HepG2 (cell line): ENCODE measurements around the gene SUSD4. TPM values are rescaled to one million over a fixed set of nuclear protein-coding genes. Genes with fewer than 3 reads are reported as not detected.

Source experiments
- HOXA9 ChIP-seq: sonication (generic); formaldehyde crosslinking; IDR thresholded peaks from 2 replicates; pipeline ENCODE4 v1.8.1; 2022; ENCODE audit warnings: missing genetic modification reagents, mild to moderate bottlenecking, moderate library complexity, borderline replicate concordance
- SALL1 ChIP-seq: sonication (generic); formaldehyde crosslinking; IDR thresholded peaks from 2 replicates; pipeline ENCODE4 v1.8.0; 2022; ENCODE audit warnings: mild to moderate bottlenecking, missing genetic modification reagents
- TBP ChIP-seq: sonication (generic); formaldehyde crosslinking; IDR thresholded peaks from 2 replicates; pipeline ENCODE4 v1.5.0; 2020; ENCODE audit warnings: missing genetic modification reagents
- ZFP1 ChIP-seq: IDR thresholded peaks from 2 replicates; pipeline ENCODE4 v1.6.1; 2016
- ZNF12 ChIP-seq: sonication (generic); formaldehyde crosslinking; IDR thresholded peaks from 2 replicates; pipeline ENCODE4 v1.5.0; 2020; ENCODE audit warnings: missing genetic modification reagents
- ZNF768 ChIP-seq: sonication (generic); formaldehyde crosslinking; IDR thresholded peaks from 2 replicates; pipeline ENCODE4 v1.4.0; 2020; ENCODE audit warnings: missing genetic modification reagents
- polyA plus RNA-seq, 8 experiments: library from polyadenylated mRNA; depleted of rRNA in 3 of 8; stranded (reverse) in 7 of 8; unstranded in 1 of 8; fragments of >200 nt; fragmentation: Illumina TruSeq in 4 of 8; extraction: Trizol in 4 of 8; gene quantifications; 2 replicates each; pipeline versions ENCODE4 v1.2.1 to v1.2.3, GENCODE V29; 2011 to 2016; ENCODE audit warnings: low read depth in 4 of 8, missing spikeins in 1 of 8, mixed read lengths in 1 of 8; ENCODE audit not compliant: insufficient read depth in 1 of 8
- total RNA-seq, 5 experiments: library from RNA; depleted of rRNA; stranded (reverse); fragments of >200 nt; fragmentation: Illumina TruSeq; extraction: Trizol; gene quantifications; 2 replicates each; pipeline ENCODE4 v1.2.3, GENCODE V29; 2016; ENCODE audit warnings: low read depth in 1 of 5
- TF ChIP-seq, protein P1 (sequence below): sonication (generic); formaldehyde crosslinking; IDR thresholded peaks from 2 replicates; pipeline ENCODE4 v1.4.0; 2020; ENCODE audit warnings: mild to moderate bottlenecking, missing genetic modification reagents
- TF ChIP-seq, protein P2 (sequence below): sonication (generic); formaldehyde crosslinking; IDR thresholded peaks from 2 replicates; pipeline ENCODE4 v1.8.0; 2022; ENCODE audit warnings: mild to moderate bottlenecking, missing genetic modification reagents, moderate library complexity
- TF ChIP-seq, protein P3 (sequence below): sonication (generic); formaldehyde crosslinking; IDR thresholded peaks from 2 replicates; pipeline ENCODE4 v1.5.0; 2020; ENCODE audit warnings: mild to moderate bottlenecking, missing genetic modification reagents
- TF ChIP-seq, protein P4 (sequence below): sonication (generic); formaldehyde crosslinking; IDR thresholded peaks from 2 replicates; pipeline ENCODE4 v1.4.0; 2020; ENCODE audit warnings: mild to moderate bottlenecking, missing genetic modification reagents

Gene SUSD4
- total and polyA plus RNA-seq, 2 of the 13 experiments (the other 11 are each of a cell fraction or from before 2014, with no cell fraction given) = not detected

DNA sequence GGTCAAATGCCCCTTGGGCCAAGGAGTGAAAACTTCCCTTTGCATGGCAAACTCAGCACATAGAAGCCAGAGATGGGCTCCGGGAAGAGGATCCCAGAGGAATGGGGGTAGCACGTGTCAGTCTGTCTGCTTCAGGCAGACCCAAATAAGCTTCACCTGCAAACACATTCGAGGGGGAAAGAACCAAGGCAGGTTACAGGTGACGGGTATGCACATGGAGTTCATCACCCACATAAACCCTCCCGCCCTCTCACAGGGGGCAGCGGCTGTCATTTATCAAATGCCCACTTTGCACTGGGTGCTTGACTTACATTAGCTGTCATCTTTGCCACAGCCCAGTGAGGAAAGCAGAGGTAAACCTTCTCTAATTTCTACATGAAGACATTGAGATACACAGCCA, 147.9 kb downstream of the SUSD4 start (continued):
- TF ChIP-seq, protein P1, sequence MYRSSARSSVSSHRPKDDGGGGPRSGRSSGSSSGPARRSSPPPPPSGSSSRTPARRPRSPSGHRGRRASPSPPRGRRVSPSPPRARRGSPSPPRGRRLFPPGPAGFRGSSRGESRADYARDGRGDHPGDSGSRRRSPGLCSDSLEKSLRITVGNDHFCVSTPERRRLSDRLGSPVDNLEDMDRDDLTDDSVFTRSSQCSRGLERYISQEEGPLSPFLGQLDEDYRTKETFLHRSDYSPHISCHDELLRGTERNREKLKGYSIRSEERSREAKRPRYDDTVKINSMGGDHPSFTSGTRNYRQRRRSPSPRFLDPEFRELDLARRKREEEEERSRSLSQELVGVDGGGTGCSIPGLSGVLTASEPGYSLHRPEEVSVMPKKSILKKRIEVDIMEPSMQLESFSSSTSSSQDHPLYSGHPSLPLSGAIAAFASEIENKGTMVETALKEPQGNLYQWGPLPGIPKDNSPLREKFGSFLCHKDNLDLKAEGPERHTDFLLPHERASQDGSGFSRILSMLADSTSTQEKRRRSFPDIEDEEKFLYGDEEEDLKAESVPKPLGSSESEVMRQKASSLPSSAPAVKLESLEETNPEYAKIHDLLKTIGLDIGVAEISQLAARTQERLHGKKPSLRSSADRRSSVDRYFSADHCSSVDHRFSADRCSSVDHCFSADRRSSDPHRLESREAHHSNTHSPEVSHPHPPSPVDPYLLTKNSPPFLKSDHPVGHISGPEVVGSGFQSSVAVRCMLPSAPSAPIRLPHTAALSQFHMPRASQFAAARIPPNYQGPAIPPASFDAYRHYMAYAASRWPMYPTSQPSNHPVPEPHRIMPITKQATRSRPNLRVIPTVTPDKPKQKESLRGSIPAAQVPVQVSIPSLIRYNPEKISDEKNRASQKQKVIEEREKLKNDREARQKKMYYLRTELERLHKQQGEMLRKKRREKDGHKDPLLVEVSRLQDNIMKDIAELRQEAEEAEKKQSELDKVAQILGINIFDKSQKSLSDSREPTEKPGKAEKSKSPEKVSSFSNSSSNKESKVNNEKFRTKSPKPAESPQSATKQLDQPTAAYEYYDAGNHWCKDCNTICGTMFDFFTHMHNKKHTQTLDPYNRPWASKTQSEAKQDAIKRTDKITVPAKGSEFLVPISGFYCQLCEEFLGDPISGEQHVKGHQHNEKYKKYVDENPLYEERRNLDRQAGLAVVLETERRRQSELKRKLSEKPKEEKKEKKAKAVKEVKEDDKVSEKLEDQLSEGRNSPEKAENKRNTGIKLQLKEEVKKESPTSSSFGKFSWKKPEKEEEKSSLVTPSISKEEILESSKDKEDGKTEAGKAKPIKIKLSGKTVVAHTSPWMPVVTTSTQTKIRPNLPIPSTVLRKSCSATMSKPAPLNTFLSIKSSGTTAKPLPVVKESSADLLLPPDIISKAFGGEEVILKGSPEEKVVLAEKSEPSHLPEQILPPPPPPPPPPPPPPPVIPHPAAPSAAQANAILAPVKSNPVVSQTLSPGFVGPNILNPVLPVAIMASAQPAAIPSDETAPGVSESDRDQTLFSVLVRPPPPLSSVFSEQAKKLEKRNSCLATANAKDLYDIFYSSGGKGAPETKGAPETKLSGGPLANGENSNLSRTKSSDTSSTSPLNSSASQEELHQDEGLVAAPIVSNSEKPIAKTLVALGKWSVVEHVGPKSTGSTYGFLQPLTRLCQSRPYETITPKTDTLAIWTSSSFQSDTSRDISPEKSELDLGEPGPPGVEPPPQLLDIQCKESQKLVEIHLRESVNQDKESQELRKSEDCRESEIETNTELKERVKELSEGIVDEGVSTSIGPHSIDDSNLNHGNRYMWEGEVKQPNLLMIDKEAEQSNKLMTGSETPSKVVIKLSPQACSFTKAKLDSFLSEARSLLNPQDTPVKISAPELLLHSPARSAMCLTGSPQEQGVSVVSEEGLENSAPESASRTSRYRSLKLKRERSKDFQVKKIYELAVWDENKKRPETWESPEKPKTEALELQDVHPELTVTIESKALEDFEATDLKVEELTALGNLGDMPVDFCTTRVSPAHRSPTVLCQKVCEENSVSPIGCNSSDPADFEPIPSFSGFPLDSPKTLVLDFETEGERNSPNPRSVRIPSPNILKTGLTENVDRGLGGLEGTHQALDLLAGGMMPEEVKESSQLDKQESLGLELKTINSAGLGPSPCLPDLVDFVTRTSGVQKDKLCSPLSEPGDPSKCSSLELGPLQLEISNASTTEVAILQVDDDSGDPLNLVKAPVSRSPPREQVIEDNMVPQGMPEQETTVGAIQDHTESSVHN (CRISPR knock-in tag) = no peak
- TF ChIP-seq, protein P2, sequence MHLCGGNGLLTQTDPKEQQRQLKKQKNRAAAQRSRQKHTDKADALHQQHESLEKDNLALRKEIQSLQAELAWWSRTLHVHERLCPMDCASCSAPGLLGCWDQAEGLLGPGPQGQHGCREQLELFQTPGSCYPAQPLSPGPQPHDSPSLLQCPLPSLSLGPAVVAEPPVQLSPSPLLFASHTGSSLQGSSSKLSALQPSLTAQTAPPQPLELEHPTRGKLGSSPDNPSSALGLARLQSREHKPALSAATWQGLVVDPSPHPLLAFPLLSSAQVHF (CRISPR knock-in tag) = no peak
- TF ChIP-seq, protein P3, sequence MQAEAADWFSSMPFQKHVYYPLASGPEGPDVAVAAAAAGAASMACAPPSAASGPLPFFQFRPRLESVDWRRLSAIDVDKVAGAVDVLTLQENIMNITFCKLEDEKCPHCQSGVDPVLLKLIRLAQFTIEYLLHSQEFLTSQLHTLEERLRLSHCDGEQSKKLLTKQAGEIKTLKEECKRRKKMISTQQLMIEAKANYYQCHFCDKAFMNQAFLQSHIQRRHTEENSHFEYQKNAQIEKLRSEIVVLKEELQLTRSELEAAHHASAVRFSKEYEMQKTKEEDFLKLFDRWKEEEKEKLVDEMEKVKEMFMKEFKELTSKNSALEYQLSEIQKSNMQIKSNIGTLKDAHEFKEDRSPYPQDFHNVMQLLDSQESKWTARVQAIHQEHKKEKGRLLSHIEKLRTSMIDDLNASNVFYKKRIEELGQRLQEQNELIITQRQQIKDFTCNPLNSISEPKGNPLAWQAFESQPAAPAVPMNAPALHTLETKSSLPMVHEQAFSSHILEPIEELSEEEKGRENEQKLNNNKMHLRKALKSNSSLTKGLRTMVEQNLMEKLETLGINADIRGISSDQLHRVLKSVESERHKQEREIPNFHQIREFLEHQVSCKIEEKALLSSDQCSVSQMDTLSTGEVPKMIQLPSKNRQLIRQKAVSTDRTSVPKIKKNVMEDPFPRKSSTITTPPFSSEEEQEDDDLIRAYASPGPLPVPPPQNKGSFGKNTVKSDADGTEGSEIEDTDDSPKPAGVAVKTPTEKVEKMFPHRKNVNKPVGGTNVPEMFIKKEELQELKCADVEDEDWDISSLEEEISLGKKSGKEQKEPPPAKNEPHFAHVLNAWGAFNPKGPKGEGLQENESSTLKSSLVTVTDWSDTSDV (CRISPR knock-in tag) = no peak
- TF ChIP-seq, protein P4, sequence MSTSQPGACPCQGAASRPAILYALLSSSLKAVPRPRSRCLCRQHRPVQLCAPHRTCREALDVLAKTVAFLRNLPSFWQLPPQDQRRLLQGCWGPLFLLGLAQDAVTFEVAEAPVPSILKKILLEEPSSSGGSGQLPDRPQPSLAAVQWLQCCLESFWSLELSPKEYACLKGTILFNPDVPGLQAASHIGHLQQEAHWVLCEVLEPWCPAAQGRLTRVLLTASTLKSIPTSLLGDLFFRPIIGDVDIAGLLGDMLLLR = no peak
- TF ChIP-seq ZNF768 (CRISPR knock-in tag) (no peak), ZFP1 (CRISPR knock-in tag) (no peak), SALL1 (CRISPR knock-in tag) (no peak), ZNF12 (CRISPR knock-in tag) (no peak), HOXA9 (no peak), TBP (no peak)
